Smooth muscle cell (in vitro differentiated cells): ENCODE data around the gene PARVB. TPM values are rescaled to one million over a fixed set of nuclear protein-coding genes. Genes with fewer than 3 reads are reported as not detected.
"Not testable (repeated sequence)": the region's sequence is repeated elsewhere in the genome, so short reads cannot be mapped to it uniquely, and the experiment has no call there.

Source experiments
- DNase-seq: peaks from one replicate; lab custom pipeline; 2025; ENCODE audit not compliant: unreplicated experiment; lab: John Stamatoyannopoulos, UW
- H2AFZ ChIP-seq: fragments of 200-600 bp; sonication (generic); 2 replicates; pipeline ENCODE4 v1.6.0; 2016; ENCODE audit warnings: antibody characterized with exemption, low read depth, mild to moderate bottlenecking
- H3F3A ChIP-seq: fragments of 200-600 bp; sonication (generic); 2 replicates; pipeline ENCODE4 v1.6.0; 2017; ENCODE audit warnings: antibody characterized with exemption, low read depth
- H3K27ac ChIP-seq: fragments of 200-600 bp; sonication (generic); 2 replicates; pipeline ENCODE4 v1.5.1; 2016; ENCODE audit warnings: low read depth, mild to moderate bottlenecking
- H3K27me3 ChIP-seq: fragments of 200-600 bp; sonication (generic); 2 replicates; pipeline ENCODE4 v1.6.1; 2016; ENCODE audit warnings: low read depth, mild to moderate bottlenecking
- H3K36me3 ChIP-seq: fragments of 200-600 bp; sonication (generic); 2 replicates; pipeline ENCODE4 v1.5.1; 2016; ENCODE audit warnings: low read depth
- H3K4me1 ChIP-seq: fragments of 200-600 bp; sonication (generic); 2 replicates; pipeline ENCODE4 v1.5.1; 2016; ENCODE audit warnings: low read depth
- H3K4me2 ChIP-seq: fragments of 200-600 bp; sonication (generic); 2 replicates; pipeline ENCODE4 v1.6.0; 2016; ENCODE audit warnings: mild to moderate bottlenecking
- H3K4me3 ChIP-seq: fragments of 200-600 bp; sonication (generic); 2 replicates; pipeline ENCODE4 v1.5.1; 2016; ENCODE audit warnings: mild to moderate bottlenecking
- H3K79me2 ChIP-seq: fragments of 200-600 bp; sonication (generic); 2 replicates; pipeline ENCODE4 v1.6.0; 2016; ENCODE audit warnings: low read depth, mild to moderate bottlenecking
- H3K9ac ChIP-seq: fragments of 200-600 bp; sonication (generic); 2 replicates; pipeline ENCODE4 v1.6.0; 2016; ENCODE audit warnings: low read depth
- H3K9me3 ChIP-seq: fragments of 200-600 bp; sonication (generic); replicated peaks from 2 replicates; pipeline ENCODE4 v1.5.1; 2016; ENCODE audit warnings: low read depth
- H4K20me1 ChIP-seq: fragments of 200-600 bp; sonication (generic); 2 replicates; pipeline ENCODE4 v1.6.0; 2016; ENCODE audit warnings: low read depth
- CTCF ChIP-seq: fragments of 200-600 bp; sonication (generic); IDR thresholded peaks from 2 replicates; pipeline ENCODE4 v1.5.1; 2017; ENCODE audit warnings: borderline replicate concordance, mild to moderate bottlenecking, antibody characterized with exemption; ENCODE audit not compliant: insufficient read depth, poor library complexity, severe bottlenecking
- WGBS: methylation state at CpG from one replicate; pipeline ENCODE4 v1.1.7; 2016; ENCODE audit warnings: low lambda C conversion rate; 5-methylcytosine and 5-hydroxymethylcytosine counted together
- polyA plus RNA-seq: library from polyadenylated mRNA; unstranded; fragments of >200 nt; fragmentation: Nextera tagmentation; extraction: Ambion mirVana; gene quantifications from 2 replicates; pipeline ENCODE4 v1.2.1, GENCODE V29; 2016
- total RNA-seq: library from RNA; depleted of rRNA; stranded (reverse); fragments of >200 nt; gene quantifications from 2 replicates; pipeline ENCODE4 v1.2.3, GENCODE V29; 2014

Gene PARVB
- total and polyA plus RNA-seq, 2 experiments from 2014 or later = 35.1 to 36.6 TPM

- peaks cover 68% of the 10 kb centered on the region for H4K20me1 ChIP-seq
- no peak overlapping the region for H3K4me3 ChIP-seq
- no peak for DNase-seq
- H3K36me3 ChIP-seq = no peaks in the 10 kb centered on the region
- WGBS = 97% methylated on average over 6 of the region's 6 CpGs
- peaks cover 7% of the 10 kb centered on the region for H3K4me1 ChIP-seq
- H3F3A ChIP-seq = no peaks in the 10 kb centered on the region
- no peak for TF ChIP-seq CTCF
- H3K27ac ChIP-seq = no peak overlapping the region
- H3K79me2 ChIP-seq = no peaks in the 10 kb centered on the region
- no peak overlapping the region for H3K9ac ChIP-seq
- no peaks in the 10 kb centered on the region for H3K27me3 ChIP-seq
- H2AFZ ChIP-seq = no peak overlapping the region
- H3K4me2 ChIP-seq = no peak overlapping the region
- H3K9me3 ChIP-seq = no peaks in the 10 kb centered on the region
Observed at GRCh38 chr22:44051358-44051757, 27.3 kb downstream of the PARVB start.

GRCh38 chr22:44051961-44052360 is 27.9 kb downstream of the PARVB start:
- Histone ChIP-seq H3K4me2 (no peak overlapping the region), H3K9me3 (no peaks in the 10 kb centered on the region), H3K9ac (no peak overlapping the region), H3F3A (no peaks in the 10 kb centered on the region), H3K27me3 (no peaks in the 10 kb centered on the region), H2AFZ (no peak overlapping the region), H3K4me3 (no peak overlapping the region), H3K27ac (no peak overlapping the region), H4K20me1 (peaks cover 62% of the 10 kb centered on the region), H3K36me3 (no peaks in the 10 kb centered on the region), H3K79me2 (no peaks in the 10 kb centered on the region), H3K4me1 (peaks cover 1% of the 10 kb centered on the region)
- TF ChIP-seq CTCF = no peak
- WGBS = 79% methylated on average over 13 of the region's 13 CpGs
- DNase-seq = no peak

DNA sequence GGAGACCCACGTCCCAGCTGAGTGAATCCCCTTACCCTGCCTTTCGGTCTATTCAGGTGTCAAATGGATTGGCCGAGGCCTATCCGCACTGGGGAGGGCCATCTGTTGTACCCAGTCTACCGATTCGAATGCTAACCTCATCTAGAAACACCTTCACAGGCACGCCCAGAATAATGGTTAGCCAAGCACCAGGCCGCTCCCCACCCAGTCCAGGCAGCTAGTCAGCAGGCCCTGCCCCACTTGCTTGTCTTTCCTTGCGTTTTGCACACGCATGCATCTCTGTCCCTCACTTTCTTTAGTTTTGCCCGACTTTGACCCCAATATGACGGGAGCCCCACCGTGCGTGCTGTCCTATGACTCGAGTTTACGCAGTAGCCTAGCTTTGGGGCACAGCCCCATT is 31.7 kb downstream of the PARVB start:
- H3F3A ChIP-seq = no peaks in the 10 kb centered on the region
- peaks cover 34% of the 10 kb centered on the region for H4K20me1 ChIP-seq
- no peaks in the 10 kb centered on the region for H3K27me3 ChIP-seq
- TF ChIP-seq CTCF = no peak
- H3K36me3 ChIP-seq = no peaks in the 10 kb centered on the region
- H3K9me3 ChIP-seq = no peaks in the 10 kb centered on the region
- 96% methylated on average over 16 of the region's 16 CpGs for WGBS
- H3K79me2 ChIP-seq = no peaks in the 10 kb centered on the region
- no peak overlapping the region for H3K4me2 ChIP-seq
- H2AFZ ChIP-seq = no peak overlapping the region
- no peak overlapping the region for H3K27ac ChIP-seq
- no peak overlapping the region for H3K9ac ChIP-seq
- no peaks in the 10 kb centered on the region for H3K4me1 ChIP-seq
- no peak for DNase-seq
- no peak overlapping the region for H3K4me3 ChIP-seq

- not testable (repeated sequence) for H3K4me1 ChIP-seq, DNase-seq, H3F3A ChIP-seq, H3K4me2 ChIP-seq, H3K79me2 ChIP-seq, H2AFZ ChIP-seq, H3K27me3 ChIP-seq, H3K36me3 ChIP-seq, H3K9ac ChIP-seq, H3K27ac ChIP-seq, H3K4me3 ChIP-seq, H3K9me3 ChIP-seq
- 79% methylated on average over 4 of the region's 4 CpGs for WGBS
- peaks cover 26% of the 10 kb centered on the region for H4K20me1 ChIP-seq
Observed at GRCh38 chr22:44056649-44057048, 32.5 kb downstream of the PARVB start.
